ENCODE measurements around the gene MPZL1. TPM values are rescaled to one million over a fixed set of nuclear protein-coding genes. Genes with fewer than 3 reads are reported as not detected.

The MPZL1 gene
- total RNA-seq, 1 experiment from 2014 or later = 71.7 TPM

DNA sequence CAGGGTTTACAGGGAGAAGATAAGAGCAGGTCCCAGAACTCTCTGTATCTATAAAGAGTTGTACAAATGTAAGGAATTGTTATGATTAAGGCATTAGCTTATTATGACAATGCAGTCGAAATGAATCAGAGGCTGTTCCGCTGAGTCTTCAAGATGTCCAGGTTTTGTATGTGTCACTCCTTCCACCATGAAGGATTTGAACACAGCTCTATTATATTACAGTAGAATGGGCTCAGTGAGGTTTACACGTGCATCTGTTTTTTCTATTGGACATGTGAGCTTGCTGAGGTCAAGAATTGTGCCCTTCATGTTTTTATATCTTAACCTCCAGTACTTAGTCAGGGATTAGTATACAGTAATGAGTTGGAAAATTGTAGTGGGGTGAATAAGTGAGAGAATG, 86.3 kb downstream of the MPZL1 start:
- peaks cover 10% of the 10 kb centered on the region for H3K4me1 Mint-ChIP-seq
- H3K27ac Mint-ChIP-seq = no peak overlapping the region
- no peak overlapping the region for H3K4me3 Mint-ChIP-seq
- ChIA-PET CTCF (no interaction called here), POLR2A (no interaction called here)
- TF ChIP-seq RELA (CRISPR knock-in tag; IDR thresholded peaks at IDR 0.05; ENCODE audit: borderline replicate concordance) = no peak
- TF ChIP-seq, protein P1, sequence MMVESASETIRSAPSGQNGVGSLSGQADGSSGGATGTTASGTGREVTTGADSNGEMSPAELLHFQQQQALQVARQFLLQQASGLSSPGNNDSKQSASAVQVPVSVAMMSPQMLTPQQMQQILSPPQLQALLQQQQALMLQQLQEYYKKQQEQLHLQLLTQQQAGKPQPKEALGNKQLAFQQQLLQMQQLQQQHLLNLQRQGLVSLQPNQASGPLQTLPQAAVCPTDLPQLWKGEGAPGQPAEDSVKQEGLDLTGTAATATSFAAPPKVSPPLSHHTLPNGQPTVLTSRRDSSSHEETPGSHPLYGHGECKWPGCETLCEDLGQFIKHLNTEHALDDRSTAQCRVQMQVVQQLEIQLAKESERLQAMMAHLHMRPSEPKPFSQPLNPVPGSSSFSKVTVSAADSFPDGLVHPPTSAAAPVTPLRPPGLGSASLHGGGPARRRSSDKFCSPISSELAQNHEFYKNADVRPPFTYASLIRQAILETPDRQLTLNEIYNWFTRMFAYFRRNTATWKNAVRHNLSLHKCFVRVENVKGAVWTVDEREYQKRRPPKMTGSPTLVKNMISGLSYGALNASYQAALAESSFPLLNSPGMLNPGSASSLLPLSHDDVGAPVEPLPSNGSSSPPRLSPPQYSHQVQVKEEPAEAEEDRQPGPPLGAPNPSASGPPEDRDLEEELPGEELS (CRISPR knock-in tag; IDR thresholded peaks at IDR 0.05) = no peak
- no peak for TF ChIP-seq NR2C2 (CRISPR knock-in tag; IDR thresholded peaks at IDR 0.05)
- TF ChIP-seq, protein P2, sequence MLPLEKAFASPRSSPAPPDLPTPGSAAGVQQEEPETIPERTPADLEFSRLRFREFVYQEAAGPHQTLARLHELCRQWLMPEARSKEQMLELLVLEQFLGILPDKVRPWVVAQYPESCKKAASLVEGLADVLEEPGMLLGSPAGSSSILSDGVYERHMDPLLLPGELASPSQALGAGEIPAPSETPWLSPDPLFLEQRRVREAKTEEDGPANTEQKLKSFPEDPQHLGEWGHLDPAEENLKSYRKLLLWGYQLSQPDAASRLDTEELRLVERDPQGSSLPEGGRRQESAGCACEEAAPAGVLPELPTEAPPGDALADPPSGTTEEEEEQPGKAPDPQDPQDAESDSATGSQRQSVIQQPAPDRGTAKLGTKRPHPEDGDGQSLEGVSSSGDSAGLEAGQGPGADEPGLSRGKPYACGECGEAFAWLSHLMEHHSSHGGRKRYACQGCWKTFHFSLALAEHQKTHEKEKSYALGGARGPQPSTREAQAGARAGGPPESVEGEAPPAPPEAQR (CRISPR knock-in tag; IDR thresholded peaks at IDR 0.05) = no peak
- TF ChIP-seq, protein P3, sequence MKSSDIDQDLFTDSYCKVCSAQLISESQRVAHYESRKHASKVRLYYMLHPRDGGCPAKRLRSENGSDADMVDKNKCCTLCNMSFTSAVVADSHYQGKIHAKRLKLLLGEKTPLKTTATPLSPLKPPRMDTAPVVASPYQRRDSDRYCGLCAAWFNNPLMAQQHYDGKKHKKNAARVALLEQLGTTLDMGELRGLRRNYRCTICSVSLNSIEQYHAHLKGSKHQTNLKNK (CRISPR knock-in tag; IDR thresholded peaks at IDR 0.05) = no peak
- TF ChIP-seq ETV6 (CRISPR knock-in tag; IDR thresholded peaks at IDR 0.05) = no peak
- TF ChIP-seq, protein P4, sequence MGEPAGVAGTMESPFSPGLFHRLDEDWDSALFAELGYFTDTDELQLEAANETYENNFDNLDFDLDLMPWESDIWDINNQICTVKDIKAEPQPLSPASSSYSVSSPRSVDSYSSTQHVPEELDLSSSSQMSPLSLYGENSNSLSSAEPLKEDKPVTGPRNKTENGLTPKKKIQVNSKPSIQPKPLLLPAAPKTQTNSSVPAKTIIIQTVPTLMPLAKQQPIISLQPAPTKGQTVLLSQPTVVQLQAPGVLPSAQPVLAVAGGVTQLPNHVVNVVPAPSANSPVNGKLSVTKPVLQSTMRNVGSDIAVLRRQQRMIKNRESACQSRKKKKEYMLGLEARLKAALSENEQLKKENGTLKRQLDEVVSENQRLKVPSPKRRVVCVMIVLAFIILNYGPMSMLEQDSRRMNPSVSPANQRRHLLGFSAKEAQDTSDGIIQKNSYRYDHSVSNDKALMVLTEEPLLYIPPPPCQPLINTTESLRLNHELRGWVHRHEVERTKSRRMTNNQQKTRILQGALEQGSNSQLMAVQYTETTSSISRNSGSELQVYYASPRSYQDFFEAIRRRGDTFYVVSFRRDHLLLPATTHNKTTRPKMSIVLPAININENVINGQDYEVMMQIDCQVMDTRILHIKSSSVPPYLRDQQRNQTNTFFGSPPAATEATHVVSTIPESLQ (CRISPR knock-in tag; IDR thresholded peaks at IDR 0.05) = no peak
- no peak for TF ChIP-seq NFE2L1 (CRISPR knock-in tag; IDR thresholded peaks at IDR 0.05)
- no peak for TF ChIP-seq ZNF121 (CRISPR knock-in tag; IDR thresholded peaks at IDR 0.05)
- TF ChIP-seq, protein P5, sequence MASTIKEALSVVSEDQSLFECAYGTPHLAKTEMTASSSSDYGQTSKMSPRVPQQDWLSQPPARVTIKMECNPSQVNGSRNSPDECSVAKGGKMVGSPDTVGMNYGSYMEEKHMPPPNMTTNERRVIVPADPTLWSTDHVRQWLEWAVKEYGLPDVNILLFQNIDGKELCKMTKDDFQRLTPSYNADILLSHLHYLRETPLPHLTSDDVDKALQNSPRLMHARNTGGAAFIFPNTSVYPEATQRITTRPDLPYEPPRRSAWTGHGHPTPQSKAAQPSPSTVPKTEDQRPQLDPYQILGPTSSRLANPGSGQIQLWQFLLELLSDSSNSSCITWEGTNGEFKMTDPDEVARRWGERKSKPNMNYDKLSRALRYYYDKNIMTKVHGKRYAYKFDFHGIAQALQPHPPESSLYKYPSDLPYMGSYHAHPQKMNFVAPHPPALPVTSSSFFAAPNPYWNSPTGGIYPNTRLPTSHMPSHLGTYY (CRISPR knock-in tag; IDR thresholded peaks at IDR 0.05) = no peak
- no peak for TF ChIP-seq NR3C1 (CRISPR knock-in tag; conservative IDR thresholded peaks at IDR 0.05; ENCODE audit: low read depth)
- no peak for TF ChIP-seq ZNF671 (CRISPR knock-in tag; IDR thresholded peaks at IDR 0.05)
- TF ChIP-seq IRF2 (CRISPR knock-in tag; IDR thresholded peaks at IDR 0.05; ENCODE audit: borderline replicate concordance, low read depth) = no peak
- TF ChIP-seq, protein P6, sequence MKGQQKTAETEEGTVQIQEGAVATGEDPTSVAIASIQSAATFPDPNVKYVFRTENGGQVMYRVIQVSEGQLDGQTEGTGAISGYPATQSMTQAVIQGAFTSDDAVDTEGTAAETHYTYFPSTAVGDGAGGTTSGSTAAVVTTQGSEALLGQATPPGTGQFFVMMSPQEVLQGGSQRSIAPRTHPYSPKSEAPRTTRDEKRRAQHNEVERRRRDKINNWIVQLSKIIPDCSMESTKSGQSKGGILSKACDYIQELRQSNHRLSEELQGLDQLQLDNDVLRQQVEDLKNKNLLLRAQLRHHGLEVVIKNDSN (CRISPR knock-in tag; IDR thresholded peaks at IDR 0.05) = no peak
- no peak for TF ChIP-seq HMGA2 (CRISPR knock-in tag; IDR thresholded peaks at IDR 0.05)
- TF ChIP-seq, protein P7, sequence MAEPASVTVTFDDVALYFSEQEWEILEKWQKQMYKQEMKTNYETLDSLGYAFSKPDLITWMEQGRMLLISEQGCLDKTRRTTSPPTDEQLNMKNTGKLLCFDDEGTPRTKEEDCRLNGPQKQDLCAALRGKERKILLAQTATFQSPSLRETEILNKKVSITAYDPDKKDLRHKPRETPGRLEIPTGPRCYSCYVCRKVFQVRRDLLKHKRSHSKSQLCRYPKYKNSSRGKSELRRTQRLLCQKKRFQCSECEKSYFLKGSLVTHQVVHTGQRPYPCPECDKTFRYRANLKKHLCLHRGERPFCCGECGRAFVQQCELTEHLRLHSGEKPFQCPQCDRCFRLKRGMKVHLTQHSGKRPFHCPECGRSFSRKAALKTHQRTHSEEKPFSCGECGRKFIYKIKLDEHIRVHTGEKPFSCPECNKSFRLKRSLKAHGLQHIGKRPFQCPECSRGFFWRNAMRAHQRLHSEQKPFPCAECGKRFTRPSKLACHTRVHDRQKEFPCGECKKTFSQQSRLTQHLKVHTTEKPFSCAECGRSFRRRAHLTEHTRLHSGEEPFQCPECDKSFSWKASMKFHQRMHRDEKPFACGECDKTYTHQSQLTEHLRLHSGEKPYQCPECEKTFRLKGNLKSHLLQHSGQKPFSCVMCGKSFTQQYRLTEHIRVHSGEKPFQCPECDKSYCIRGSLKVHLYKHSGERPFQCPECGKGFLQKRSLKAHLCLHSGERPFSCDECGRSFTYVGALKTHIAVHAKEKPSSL (CRISPR knock-in tag; conservative IDR thresholded peaks at IDR 0.05) = no peak
- TF ChIP-seq, protein P8, sequence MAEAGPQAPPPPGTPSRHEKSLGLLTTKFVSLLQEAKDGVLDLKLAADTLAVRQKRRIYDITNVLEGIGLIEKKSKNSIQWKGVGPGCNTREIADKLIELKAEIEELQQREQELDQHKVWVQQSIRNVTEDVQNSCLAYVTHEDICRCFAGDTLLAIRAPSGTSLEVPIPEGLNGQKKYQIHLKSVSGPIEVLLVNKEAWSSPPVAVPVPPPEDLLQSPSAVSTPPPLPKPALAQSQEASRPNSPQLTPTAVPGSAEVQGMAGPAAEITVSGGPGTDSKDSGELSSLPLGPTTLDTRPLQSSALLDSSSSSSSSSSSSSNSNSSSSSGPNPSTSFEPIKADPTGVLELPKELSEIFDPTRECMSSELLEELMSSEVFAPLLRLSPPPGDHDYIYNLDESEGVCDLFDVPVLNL (CRISPR knock-in tag; IDR thresholded peaks at IDR 0.05; ENCODE audit: borderline replicate concordance, low read depth) = no peak
- no peak for TF ChIP-seq ZNF138 (CRISPR knock-in tag; conservative IDR thresholded peaks at IDR 0.05)
- TF ChIP-seq, protein P9, sequence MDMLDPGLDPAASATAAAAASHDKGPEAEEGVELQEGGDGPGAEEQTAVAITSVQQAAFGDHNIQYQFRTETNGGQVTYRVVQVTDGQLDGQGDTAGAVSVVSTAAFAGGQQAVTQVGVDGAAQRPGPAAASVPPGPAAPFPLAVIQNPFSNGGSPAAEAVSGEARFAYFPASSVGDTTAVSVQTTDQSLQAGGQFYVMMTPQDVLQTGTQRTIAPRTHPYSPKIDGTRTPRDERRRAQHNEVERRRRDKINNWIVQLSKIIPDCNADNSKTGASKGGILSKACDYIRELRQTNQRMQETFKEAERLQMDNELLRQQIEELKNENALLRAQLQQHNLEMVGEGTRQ (CRISPR knock-in tag; IDR thresholded peaks at IDR 0.05) = no peak
- ATAC-seq (no peak), DNase-seq (ENCODE audit: low spot score) (no peak)
- H3K36me3 Mint-ChIP-seq = peaks cover 24% of the 10 kb centered on the region
- H3K27me3 Mint-ChIP-seq (ENCODE audit: low read depth) = peaks cover 4% of the 10 kb centered on the region; the same call in 1 of the 2 replicates
- peaks cover 23% of the 10 kb centered on the region for H3K9me3 Mint-ChIP-seq

Data from WTC11 (cell line).